Ishikawa (cell line): ENCODE measurements around the gene SSBP3.

ENCODE experiments used
- CEBPB ChIP-seq: IDR thresholded peaks from 2 replicates; pipeline ENCODE4 v1.6.1; 2012
- CREB1 ChIP-seq: IDR thresholded peaks from 2 replicates; pipeline ENCODE4 v1.6.1; 2012; ENCODE audit warnings: low read depth
- EP300 ChIP-seq: IDR thresholded peaks from 2 replicates; pipeline ENCODE4 v1.6.1; 2012; ENCODE audit warnings: borderline replicate concordance
- MAX ChIP-seq: IDR thresholded peaks from 2 replicates; pipeline ENCODE4 v1.6.1; 2012
- RAD21 ChIP-seq: IDR thresholded peaks from 2 replicates; pipeline ENCODE4 v1.6.1; 2012; ENCODE audit warnings: low read depth
- TEAD4 ChIP-seq: IDR thresholded peaks from 2 replicates; pipeline ENCODE4 v1.6.1; 2012
- YY1 ChIP-seq: IDR thresholded peaks from 2 replicates; pipeline ENCODE4 v1.6.1; 2012; ENCODE audit warnings: low read depth
- TF ChIP-seq, protein P1 (sequence below): IDR thresholded peaks from 2 replicates; pipeline ENCODE4 v1.6.1; 2012; ENCODE audit warnings: low read depth, mild to moderate bottlenecking

- TF ChIP-seq EP300 = no peak
- TF ChIP-seq YY1 = no peak
- TF ChIP-seq CEBPB = no peak
- no peak for TF ChIP-seq RAD21
- TF ChIP-seq, protein P1, sequence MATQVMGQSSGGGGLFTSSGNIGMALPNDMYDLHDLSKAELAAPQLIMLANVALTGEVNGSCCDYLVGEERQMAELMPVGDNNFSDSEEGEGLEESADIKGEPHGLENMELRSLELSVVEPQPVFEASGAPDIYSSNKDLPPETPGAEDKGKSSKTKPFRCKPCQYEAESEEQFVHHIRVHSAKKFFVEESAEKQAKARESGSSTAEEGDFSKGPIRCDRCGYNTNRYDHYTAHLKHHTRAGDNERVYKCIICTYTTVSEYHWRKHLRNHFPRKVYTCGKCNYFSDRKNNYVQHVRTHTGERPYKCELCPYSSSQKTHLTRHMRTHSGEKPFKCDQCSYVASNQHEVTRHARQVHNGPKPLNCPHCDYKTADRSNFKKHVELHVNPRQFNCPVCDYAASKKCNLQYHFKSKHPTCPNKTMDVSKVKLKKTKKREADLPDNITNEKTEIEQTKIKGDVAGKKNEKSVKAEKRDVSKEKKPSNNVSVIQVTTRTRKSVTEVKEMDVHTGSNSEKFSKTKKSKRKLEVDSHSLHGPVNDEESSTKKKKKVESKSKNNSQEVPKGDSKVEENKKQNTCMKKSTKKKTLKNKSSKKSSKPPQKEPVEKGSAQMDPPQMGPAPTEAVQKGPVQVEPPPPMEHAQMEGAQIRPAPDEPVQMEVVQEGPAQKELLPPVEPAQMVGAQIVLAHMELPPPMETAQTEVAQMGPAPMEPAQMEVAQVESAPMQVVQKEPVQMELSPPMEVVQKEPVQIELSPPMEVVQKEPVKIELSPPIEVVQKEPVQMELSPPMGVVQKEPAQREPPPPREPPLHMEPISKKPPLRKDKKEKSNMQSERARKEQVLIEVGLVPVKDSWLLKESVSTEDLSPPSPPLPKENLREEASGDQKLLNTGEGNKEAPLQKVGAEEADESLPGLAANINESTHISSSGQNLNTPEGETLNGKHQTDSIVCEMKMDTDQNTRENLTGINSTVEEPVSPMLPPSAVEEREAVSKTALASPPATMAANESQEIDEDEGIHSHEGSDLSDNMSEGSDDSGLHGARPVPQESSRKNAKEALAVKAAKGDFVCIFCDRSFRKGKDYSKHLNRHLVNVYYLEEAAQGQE = no peak
- TF ChIP-seq CREB1 = no peak
- TF ChIP-seq TEAD4 = no peak
- TF ChIP-seq MAX = no peak
These were observed 212.7 kb downstream of the SSBP3 start for GRCh38 chr1:54193453-54193852.
